Measurements from ENCODE around the gene SORL1-AS1.

DNA sequence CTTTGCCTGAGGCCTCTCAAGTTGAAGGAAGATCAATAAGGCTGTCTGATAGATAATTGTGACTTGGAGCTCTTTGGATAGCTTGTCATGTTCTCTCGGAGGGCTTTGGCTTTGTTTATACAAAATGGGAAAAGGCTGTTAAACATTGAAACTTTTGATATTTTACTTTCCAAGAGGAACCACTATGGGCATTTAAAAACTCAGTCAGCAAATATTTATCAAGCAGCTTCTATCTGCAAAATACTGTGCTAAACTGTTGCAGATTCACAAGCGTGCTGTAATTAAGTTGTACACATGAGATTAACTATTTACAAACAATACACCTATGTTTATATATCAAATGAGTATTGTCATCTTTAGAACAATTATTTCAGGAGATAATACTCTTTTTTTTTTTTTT, 35.2 kb downstream of the SORL1-AS1 start:
- TF ChIP-seq CTCF (IDR thresholded peaks at IDR 0.05) (no peak), EZH2 (IDR thresholded peaks at IDR 0.05) (no peak)
